GM12891 (cell line): Measurements from ENCODE around the gene CCDC40.

Experiments
- PAX5 ChIP-seq: IDR thresholded peaks from 2 replicates; pipeline ENCODE4 v1.6.1; 2011; ENCODE audit warnings: low read length, moderate library complexity, mild to moderate bottlenecking; ENCODE audit not compliant: insufficient read depth, severe bottlenecking
- POLR2A ChIP-seq: IDR thresholded peaks from 2 replicates; pipeline ENCODE4 v1.6.1; 2011; ENCODE audit warnings: low read depth, low read length, control low read depth
- POLR2AphosphoS5 ChIP-seq: IDR thresholded peaks from 2 replicates; pipeline ENCODE4 v1.6.1; 2011; ENCODE audit warnings: low read depth, low read length, control low read depth
- SPI1 ChIP-seq: IDR thresholded peaks from 2 replicates; pipeline ENCODE4 v1.6.1; 2011; ENCODE audit warnings: low read depth, low read length, control low read depth
- TAF1 ChIP-seq: IDR thresholded peaks from 2 replicates; pipeline ENCODE4 v1.6.1; 2011; ENCODE audit warnings: low read depth, low read length, control low read depth

DNA sequence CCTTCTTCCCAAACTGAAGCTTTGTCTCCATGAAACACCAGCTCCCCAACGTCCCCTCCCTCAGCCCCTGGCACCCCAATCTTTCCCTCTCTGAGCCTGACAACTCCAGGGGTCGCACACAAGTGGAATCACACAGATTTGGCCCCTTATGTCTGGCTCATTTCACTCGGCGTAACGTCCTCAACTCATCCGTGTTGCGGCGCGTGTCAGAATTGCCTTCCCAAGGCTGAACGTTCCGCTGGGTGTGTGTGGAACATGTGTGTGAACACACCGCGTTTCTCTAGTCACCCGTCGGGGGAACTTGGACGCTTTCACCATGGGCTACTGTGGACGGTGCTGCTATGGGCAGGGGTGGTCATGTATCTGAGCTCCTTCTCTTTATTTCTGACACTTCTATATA is 45.7 kb upstream of the CCDC40 start:
- TF ChIP-seq POLR2AphosphoS5 (no peak), POLR2A (no peak), TAF1 (no peak), PAX5 (no peak), SPI1 (no peak)
